NCI-H2029 (cell line): ENCODE data around the gene MANBA.
A peak's percentile ranks its signal among the peaks of the same experiment; 100 is the strongest.
"Not testable (repeated sequence)": the region's sequence is repeated elsewhere in the genome, so short reads cannot be mapped to it uniquely, and the experiment has no call there.

Source experiments
- DNase-seq: peaks from one replicate; lab custom pipeline; 2025; lab: John Stamatoyannopoulos, UW

Gene MANBA

DNA sequence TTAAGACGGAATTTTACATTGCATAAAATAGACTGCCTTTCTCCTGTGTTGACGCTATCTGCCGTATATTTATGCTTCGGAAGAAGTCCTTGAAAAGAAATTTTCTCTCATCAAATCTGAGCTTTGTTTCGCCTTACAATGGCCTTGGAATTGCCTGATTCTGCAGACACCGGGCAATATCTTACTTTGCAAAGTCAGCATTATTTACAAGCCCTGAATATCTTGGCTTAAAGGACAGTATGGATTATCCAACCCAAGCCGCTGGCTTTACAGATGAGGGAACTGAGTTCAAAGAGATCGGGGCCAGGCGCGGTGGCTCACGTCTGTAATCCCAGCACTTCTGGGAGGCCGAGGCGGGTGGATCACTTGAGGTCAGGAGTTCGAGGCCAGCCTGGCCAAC, 1.1 kb upstream of the MANBA start:
- no peak for DNase-seq

DNA sequence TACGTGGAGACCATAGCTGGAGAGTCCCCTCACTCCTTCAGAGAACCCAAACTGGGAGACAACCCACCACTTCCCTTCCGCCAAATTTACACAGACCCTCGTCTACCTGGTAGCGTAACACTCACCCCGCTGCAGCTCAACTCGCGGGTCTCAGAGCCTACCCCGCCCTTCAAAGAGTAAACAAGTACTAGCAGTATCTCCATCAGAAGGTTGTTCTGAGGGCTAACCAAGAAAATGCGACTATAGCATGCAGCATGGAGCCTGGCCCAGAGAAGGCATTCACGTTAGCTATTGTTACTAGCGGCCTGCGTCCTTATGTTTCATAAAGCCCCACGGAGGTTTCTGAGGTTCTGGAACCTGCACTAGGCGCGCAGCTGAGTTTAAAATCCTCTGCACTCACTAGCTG, 531 bp upstream of the MANBA start:
- DNase-seq = no peak

DNA sequence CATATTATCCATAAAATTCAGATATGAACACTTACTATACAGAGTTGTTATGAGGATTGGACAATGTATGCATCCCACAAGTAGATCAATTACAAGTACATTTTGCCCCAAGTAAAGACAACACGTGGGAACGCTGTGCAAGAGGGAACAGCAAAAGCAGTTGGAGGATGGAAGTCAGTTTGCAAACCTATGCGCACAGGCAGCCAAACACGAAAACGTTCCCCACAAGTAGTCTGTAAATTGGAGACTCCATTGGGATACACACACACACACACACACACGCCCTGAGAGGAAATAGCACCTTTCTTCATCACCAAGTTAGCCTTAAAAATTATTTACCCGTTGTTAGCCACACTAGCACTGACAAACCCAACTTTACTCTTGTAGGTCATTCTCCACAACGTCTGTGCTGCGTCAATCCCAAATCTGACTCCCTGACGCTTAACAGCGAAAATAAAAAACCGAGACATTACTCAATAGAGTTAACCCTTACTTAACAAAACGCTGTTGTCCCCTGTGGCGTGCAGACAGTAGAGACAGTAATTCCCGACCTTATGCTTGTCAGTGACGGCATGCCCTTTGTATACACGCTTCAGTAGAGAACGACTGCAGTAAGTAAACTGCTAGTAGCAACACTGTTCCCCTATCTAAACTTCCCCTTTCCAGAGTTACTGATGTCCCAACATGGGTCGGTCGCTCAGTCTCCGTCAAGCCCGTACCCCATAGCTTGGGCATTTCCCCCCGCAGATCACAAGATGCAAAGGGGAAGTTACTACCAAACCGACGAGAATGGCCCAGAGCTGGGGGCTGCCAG, 730 bp downstream of the MANBA start:
- DNase-seq = no peak

DNA sequence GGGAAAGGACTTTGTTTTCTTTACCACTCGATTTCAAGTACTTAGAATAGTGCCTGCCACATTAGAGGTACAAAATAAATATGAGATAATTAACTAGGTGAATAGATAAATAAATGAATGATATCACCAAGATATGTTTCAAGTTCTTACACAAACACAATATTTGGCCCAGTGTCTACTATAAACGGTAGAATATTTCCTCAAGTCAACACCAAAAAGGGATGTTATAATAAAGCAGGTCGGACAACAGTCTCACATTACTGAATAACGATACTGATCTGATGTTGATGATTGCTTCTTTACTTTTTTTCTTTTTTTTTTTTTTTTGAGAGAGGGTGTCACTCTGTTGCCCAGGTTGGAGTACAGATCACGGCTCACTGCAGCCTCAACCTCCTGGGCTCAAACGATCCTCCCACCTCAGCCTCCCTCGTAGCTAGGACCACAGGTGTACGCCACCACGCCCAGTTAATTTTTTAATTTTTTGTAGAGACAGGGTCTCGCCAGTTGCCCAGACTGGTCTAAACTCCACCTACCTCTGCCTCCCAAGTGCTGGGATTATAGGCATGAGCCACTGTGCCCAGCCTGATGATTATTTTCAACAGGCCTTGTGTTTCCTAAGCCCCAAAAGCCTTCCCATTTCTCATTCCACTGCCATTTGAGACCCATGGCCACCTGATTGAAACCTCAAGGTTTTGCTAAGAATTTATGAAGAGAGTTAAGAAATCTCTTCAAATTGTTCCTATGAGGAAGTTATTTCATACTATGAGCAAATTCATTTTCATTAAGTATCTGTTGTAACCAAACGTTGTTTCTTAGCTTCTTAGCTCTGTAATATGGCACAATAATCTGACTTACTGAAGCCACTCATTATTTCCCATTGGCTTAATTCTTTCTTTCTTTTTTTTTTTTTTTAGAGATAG, 2.3 kb downstream of the MANBA start:
- peak; percentile 58 for DNase-seq

DNA sequence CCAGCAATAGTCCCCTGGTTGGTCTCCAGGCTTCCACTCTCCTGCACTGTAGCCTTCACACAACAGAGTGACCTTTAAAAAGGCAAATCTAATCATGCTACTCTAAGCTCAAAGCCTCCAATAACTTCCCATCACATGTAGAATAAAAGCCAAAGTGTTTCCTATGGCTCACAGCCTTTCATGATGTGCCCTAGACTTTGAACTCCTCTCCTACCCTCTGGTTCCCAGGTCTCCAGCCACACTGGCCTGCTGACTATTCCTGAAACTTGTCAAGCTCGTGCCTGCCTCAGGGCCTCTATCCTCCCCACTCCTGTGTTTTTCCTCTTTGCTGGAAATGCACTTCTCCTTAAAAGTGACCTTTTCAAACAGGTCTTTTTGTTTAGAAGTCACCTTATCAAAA, 3.1 kb downstream of the MANBA start:
- DNase-seq = no peak

DNA sequence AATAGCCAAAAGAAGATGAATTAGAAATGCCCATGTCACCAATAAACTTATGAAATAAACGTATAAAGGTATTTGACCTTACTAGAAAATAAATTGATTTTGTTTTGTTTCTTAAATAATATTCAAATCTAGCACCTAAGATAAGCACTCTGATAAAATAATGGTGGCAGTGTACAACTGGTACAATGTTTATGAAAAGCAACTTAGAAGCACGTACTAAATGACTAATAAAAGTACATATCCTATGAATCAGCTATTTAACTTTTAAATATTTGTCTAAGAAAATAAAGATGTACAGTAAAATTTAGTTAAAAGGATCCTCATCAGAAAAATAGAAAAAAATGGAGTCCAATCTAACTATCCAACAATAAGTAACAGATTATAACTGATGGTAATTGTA, 6.7 kb downstream of the MANBA start:
- DNase-seq = no peak

DNA sequence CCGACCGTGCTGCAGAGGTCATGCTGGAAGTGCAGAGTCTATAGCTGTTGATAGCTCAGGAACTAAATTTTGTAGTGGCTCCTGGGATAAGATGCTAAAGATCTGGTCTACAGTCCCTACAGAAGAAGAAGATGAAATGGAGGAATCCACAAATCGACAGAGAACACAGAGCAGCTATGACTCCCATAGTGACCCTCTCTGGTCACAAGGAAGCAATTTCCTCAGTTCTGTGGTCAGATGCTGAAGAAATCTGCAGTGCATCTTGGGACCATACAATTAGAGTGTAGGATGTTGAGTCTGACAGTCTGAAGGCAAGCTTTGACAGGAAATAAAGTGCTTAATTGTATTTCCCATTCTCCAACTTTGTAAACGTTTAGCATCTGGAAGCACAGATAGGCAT, 8.8 kb downstream of the MANBA start:
- no peak for DNase-seq

DNA sequence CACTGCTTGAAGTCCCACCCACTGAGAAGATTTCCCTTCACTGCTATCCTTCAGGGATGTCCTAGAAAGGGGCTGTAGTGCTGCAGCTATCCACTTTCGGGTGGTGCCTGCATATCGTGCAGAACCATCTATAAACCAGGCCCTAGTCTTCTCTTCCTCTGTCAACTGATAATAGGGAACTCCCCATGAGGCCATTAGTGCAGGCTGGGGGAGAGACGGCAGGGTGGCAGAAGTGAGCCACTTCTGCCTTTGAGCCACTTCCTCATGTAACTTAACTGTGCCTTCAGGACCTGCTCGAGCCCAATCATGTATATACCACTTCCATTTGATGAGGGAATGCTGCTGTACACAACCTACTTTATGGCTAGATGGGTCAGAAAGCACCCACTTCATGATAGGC, 17.4 kb downstream of the MANBA start:
- not testable (repeated sequence) for DNase-seq

DNA sequence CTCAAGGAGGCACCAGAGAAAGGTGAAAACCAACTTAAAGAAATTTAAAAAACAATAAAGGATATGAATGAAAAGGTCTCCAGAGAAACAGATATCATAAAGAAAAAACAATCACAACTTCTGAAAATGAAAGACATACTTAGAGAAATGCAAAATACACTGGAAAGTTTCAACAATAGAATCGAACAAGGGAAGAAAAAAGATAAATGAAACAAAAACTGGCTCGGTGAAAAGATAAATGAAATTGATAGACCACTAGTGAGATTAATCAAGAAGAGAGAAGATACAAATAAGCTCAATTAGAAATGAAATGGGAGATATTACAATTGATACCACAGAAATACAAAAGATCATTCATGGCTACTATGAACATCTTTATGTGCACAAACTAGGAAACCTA, 22.0 kb downstream of the MANBA start:
- DNase-seq = not testable (repeated sequence)

DNA sequence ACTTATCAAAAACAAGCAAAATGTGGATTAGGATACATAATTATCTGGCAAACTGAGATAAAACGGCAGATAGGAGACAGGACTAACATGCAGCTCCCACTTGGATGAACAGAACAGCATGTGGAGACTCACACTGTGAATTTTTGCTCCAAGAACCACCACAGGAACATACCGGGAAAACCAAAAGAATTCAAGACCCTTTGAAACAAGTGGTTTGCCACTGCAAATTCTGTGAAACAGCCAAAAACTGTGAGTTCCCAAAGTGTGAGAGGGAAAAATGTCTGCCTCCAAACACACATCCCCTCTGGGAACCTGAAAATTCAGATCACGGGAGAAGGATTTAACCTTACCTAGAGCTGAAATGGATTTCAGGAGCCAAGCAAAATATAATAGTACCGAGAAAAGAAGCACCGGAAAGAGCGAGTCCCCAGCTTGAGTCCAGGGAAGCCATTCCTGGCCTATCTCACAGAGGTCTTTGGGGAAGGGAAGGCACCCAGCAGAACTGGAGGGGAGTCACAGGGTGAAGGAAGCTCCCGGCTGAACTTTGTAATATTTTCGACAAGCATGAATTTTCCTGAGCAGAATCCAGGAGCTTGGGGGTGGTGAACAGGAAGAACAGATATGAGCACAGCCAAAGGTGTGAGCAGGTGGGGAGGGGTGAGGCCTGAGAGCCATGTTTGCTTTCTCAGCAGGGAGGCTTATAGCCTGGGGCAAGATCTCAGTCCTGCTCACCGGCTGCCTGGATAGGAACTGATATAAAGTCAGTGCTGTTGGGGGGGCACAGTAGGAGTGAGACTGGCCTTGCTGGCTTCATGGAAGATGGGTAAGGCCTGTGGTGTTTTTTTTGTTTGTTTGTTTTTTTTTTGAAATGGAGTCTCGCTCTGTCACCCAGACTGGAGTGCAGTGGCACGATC, 23.9 kb downstream of the MANBA start:
- DNase-seq = no peak

DNA sequence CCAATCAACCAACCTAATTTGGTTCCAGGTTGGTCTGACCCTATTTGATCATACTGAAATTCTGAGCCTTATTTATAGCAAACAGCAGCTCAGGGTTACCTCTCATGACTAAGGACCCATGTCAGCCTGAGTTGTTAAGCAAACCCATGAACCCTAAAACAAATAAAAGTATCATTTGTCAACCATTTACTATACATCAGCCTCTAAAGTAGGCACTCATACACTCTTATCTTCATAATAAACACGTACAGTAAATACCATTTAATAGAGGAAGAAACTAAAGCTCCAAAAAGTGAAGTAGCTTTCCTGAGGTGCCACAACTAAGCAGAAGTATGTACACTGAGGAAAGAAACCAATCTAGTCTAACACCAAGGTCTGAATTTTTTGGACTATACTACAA, 25.2 kb downstream of the MANBA start:
- peak; percentile 44 for DNase-seq

DNA sequence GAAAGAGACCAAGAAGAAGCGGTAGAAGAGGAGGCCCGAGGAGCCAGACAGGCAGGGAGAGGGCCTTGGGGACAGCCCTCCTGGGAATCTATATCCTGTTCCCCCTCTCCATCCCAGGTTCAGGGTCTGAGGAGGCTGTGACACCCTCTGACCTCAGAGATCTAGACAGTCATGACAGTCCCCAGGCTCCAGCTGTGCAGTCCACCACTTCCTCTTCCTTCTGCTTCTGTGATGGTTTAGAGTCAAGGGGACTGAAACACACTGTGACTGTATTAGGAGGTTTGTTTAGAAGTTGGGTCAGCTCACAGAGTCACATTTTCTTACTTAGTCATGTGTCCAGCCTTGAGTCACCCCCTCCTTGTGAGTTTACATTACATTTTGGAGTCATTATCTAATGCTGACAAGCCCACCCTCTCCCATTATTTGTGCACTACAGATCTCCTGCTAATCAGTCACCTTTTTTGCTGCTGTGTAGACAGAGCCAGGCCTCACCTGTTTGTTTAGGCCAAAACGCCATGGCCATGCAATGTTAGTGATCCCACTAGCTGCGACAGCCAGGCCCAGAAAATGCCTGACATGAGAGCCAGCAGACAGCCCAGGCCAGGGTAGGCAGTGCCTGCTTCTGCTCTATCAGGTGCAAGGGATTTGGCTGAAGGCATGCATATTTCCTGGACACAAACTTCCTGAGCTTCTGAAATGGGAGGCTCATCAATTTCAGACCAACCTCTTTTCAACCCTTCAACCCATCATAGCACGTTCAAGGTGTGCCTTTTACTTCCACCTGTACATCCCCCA, 26.0 kb downstream of the MANBA start:
- DNase-seq = no peak

DNA sequence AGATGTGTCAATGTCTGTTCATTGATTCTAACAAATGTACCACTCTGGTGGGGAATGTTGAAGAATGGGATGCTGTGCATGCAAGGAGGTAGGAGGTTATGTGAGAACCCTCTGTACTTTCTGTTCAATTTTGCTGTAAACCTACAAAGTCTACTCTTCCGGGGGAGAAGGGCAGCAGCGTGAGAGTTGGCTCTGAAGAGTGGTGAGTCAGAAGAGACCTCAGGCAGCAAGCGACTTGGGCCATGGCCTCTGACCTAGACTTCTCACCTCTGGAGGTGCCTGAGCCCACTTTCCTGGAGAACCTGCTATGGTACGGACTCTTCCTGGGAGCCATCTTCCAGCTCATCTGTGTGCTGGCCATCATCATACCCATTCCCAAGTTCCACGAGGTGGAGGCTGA, 26.7 kb downstream of the MANBA start:
- no peak for DNase-seq

DNA sequence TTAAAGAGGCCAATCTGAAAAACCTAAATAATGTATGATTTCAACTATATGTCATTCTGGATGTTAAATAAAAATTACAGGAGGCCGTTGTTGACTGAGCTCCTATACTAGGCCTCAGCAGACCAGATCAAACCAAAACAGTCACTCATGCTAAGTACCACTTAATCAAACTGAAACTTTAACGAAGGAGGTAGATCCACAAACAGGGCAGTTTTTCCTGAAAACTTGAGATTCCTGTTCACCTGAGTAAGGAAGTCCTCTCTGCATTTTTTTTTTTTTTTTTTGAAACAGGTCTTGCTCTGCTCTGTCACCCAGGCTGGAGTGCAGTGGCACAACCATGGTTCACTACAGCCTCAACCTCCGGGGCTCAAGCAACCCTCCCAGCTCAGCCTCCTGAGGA, 27.7 kb downstream of the MANBA start:
- DNase-seq = no peak

DNA sequence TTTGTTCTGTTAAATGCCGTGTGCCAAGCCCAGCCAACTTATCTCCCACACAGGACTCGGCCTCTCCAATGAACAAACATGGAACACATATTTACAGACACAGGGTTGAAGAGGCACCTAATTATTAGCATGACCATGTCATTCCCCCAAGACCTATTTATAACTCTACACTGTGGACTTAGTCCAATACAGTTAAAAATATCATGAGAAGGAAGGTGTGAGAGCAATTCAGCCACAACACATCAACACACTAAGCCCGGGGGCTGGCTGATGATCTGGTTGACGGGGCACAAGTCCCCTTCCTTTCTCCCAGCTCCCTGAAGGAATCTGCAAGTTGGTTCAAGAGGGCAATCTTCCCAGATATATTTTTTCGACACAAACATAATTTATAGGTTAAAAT, 28.1 kb downstream of the MANBA start:
- DNase-seq = no peak

DNA sequence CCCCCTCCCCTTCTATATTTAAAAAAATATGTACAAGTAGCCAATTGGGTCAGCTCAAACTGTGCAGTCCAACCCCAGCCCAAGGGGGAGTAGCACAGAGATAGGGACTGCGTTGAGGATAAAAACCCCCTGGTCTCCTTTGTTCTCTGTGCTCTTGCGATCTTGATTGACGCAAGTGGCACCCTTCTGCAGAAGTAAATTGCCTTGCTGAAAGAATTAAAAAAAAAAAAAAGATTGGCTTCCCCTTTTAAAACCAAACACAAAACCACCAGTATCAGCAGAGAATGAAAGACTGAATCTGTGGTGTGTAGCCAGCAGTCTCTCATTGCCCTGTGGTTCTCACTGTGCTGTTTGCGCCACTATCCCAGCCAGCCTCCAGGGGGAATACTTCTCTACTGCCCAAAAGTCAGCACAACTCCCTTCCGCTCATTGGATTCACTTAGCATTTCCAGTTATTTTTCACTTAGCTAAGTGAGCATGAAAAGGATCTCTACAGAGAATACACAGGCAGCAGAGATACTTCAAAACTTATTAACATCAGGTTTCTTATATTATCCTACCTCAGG, 29.7 kb downstream of the MANBA start:
- DNase-seq = no peak

DNA sequence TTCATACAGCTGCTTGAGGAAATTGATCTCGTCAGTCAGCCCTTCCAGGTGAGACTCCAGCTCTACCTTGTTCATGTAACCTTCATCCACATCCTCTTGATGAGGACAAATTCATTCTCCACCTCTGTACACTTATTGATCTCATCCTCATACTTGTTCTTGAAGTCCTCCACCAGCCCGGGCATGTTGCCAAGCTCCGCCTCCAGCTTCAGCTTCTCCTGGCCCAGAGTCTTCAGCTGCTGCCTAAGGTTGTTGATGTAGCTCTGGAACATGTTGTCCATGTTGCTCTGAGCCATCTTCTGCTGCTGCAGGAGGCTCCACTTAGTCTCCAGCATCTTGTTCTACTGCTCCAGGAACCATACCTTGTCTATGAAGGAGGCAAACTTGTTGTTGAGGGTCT, 31.3 kb downstream of the MANBA start:
- peak; percentile 30 for DNase-seq

DNA sequence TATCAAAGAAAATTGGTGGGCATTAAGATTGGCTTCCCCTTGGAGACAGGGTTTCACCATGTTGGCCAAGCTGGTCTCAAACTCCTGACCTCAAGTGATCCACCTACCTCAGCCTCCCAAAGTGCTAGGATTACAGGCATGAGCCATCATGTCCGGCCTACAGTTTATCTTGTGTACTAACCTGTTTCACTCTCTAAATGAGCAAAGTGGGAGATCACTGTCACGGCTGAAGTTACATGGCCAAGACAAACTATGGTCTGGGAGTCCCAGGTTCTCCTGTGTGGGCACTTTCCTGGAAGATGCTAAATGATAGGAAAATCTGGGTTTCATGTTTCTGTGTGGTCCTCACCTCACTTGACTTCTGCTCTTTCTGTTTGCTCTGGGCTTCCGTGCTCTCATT, 33.8 kb downstream of the MANBA start:
- DNase-seq = not testable (repeated sequence)

DNA sequence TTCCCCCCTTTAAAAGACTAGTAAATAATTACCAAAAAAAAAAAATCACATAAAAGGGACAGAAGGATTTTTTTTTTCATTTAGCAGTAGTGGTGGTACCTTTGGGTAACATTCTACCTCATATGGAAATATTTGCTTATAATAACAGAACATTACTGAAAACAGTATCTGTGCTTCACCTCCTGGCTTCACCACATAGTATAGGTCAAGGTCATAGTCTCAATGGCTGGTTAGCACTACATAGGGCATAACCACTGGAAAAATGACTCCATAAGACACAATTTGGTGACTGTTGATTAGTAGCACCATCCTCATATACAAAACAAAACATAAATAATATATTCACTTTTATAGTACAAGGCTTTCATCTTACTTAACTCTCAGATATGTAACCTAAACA, 34.7 kb downstream of the MANBA start:
- DNase-seq = no peak

DNA sequence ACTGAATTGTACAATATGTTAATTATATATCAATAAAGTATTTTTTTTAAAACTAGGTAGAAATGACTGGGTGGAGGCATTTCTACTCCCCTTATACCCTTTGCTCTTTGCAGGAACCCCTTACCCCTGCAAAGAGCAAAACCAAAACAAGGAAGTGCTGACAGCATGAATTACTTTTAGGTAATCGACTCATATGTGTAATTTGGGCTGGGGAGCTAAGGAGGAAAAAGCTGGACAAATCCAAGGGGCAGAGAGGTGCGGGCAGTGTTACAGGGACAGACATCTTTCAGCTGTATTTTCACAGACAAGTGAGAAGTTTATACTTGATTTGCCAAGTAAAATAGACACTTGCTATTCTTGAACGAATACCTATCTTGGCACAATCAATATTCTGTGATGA, 35.5 kb downstream of the MANBA start:
- no peak for DNase-seq

DNA sequence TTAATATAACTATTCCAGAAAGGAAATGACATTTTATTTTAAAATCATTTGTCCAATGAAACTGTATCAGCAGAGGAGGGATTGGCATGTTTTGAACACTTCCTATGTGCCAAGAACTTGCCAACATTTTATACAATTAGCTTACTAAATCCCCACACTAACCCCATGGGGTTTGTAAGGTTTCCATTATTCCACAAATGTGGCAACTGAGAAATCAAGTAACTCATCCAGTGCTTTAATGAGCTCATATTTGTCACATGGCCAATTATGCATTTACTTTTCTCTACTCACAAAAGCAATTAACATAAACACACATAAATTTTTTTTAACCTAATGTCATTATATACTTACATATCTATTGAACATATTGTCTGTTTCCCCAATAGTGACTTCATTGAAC, 37.3 kb downstream of the MANBA start:
- no peak for DNase-seq
